ENCODE data around the gene SLC6A13.

- TF ChIP-seq CTCF (IDR thresholded peaks at IDR 0.05) = no peak
- no peak for TF ChIP-seq POLR2A (IDR thresholded peaks at IDR 0.05)
- no peak for TF ChIP-seq POLR2AphosphoS5 (IDR thresholded peaks at IDR 0.05)
Measured at GRCh38 chr12:175759-176158, 86.9 kb downstream of the SLC6A13 start.
